OCI-LY1 (cell line): ENCODE data around the gene TTC36.

ENCODE experiments used
- CTCF ChIP-seq: fragments of 200-600 bp; sonication (generic), shearing (Covaris generic); IDR thresholded peaks from 2 replicates; pipeline ENCODE4 v1.5.1; 2017; ENCODE audit warnings: mild to moderate bottlenecking, antibody characterized with exemption, low read length, moderate library complexity, mixed read lengths
- EZH2 ChIP-seq: fragments of 200-600 bp; sonication (generic), shearing (Covaris generic); IDR thresholded peaks from 2 replicates; pipeline ENCODE4 v1.8.0; 2017; ENCODE audit warnings: borderline replicate concordance, mixed run types, mild to moderate bottlenecking, antibody characterized with exemption, low read length, moderate library complexity, mixed read lengths

GRCh38 chr11:118572981-118573550 is 45.8 kb downstream of the TTC36 start:
- TF ChIP-seq CTCF (no peak), EZH2 (no peak)
